Right lung (tissue), 5 donors: Measurements from ENCODE around the gene COMTD1. TPM values are rescaled to one million over a fixed set of nuclear protein-coding genes. Genes with fewer than 3 reads are reported as not detected.

Source experiments
- DNase-seq, 2 donors: peaks; one replicate each; pipeline ENCODE4 v3.0.0-alpha.2; 2013
- polyA plus RNA-seq, 5 donors: library from polyadenylated mRNA; unstranded; fragments of 120-200 nt; gene quantifications; one replicate each; pipeline versions ENCODE4 v1.2.1 to v1.2.3, GENCODE V29; 2013; ENCODE audit warnings: inconsistent platforms in 1 of 5, low replicate concordance in 1 of 5; ENCODE audit not compliant: insufficient read length in 5 of 5, insufficient read depth in 1 of 5

The COMTD1 gene
- polyA plus RNA-seq, 5 donors: 2.2 to 5.7 (median 4.3) TPM

DNA sequence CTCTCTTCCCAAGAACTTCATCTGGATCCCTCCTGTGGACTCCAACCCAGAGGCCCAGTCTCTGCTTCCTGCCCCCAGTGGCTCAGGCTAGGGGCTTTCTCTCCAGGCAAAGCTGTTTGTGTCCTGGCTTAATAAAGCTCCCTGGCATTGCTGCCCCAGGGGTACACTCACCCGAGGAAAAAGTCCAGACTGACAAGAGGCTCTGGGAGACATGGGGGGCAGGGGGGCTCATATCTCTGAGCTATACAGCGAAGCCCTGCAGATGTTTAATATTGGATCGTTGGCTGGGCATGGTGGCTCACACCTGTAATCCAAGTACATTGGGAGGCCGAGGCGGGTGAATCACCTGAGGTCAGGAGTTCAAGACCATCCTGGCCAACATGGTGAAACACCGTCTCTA lies 10.7 kb upstream of the COMTD1 start:
- DNase-seq: no peak

- DNase-seq: no peak
Measured at GRCh38 chr10:75245354-75246250, 9.8 kb upstream of the COMTD1 start.

DNA sequence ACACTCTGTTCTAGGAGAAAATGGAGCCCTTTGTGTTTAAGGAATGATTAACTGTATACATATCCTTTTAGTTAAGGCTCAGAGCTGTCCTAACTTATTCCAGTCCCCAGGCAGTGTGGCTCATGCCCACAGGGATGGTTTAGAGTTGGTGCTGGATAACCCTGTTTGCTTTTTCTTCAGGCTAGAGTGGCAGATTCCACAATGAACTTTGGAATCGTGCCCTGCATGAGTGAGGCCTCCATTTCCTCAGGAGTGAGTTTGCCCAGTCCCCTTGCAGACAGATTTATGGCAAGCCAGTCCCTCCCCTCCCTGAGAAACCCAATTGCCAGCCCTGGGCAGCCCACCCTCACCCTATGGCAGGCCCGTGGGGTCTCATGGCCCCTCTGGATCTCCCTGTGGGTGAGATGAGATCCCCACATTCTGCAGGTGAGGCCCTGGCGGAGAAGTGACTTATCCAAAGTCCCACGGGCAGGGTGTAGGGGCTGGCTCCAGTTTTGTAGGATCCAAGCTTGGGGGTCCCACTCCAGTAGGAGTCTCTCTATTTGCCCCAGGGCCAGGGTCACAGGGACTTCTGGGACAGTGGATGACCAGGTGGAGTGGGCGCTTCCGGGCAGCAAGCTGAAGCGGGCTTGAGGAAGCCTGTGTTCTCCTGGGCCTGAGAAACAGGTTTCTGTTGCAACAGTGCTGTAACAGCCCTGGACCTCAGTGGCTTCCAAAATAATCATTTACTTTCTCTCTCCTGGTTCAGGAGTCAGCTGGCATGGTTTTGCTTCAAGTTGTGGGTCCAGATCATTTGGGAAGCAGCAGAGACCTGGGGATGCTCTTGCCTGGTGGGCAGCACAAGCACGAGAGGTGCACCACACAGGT lies 9.0 kb upstream of the COMTD1 start:
- no peak for DNase-seq

- no peak for DNase-seq
Measured at GRCh38 chr10:75243426-75243825, 7.7 kb upstream of the COMTD1 start.

DNA sequence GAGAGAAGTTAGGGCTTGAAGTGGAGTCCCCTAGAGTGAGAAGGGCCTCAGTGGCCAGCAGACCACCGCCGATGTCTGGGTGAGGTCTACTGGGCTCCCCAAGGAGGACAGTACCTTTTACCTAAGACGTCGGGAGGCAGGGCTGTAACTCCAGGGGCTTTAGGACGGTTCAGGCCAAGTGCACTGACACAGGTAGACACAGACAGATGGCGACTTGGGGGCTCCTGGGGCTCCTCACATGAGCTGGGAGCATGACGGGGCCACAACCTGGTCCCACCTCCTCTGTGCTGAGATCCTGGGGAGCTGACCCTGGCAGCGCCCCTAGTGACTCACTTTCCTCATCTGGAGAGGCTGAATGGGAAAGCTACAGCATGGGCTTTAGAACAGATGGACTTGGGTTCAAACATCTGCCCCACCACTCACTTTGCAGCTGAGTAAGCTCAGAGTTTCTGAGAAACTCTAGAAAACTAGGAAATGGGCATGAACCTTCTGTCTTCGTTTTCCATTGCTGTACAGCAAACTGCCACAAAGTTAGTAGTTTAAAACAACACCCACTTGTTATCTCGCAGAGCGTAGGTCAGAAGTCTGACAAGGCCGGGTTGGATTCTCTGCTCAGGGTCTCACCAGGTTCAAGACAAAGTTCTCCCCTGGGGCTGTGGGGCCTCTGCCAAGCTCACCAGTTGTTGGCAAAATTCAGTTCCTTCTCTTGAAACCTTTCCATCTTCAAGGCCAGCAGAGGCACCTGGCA lies 4.7 kb upstream of the COMTD1 start:
- no peak for DNase-seq

- DNase-seq: no peak
Measured at GRCh38 chr10:75239096-75239790, 3.5 kb upstream of the COMTD1 start.

DNA sequence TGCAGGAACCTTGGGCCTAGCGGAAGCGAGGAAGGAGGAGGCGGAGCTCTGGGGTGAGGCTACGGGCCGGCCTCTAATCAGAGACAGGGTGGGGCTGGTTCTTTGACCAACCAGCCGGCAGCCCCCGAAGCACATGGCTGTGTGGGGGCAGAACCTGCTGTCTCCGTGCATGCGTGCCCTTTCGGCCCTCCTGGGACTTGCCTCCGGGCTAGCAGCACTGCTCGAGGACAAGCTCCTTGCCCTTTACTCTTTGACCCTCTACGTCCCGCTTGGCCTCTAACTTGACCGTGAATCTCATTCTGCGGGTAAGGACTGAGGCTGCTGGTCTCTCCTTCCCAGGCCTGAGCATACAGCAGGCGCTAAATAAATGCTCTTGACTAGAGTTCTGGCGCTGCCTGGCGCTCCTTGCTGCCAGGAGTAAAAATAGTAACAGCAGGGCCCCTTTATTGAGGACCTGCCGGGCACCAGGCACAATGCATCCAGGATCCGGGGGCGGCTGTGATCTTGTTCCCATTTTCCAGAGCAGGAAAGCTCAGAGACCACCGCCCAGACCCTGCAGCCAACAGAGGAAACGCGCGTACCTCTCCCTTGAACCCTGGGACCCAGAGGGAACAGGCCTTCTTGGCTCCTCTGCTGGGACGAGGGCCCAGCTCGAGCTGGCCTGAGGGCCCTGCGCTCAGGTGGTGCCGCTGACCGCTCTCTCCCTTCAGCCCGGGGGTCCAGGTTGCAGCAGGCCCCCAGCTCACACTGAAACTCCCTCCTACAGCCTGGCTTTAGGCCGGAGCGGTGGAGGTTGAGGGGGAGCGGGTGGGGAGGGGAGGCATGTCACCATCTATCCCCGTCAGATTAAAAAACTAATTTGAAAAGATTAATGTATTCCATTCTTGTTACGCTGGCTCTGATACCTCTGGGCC lies 2.7 kb upstream of the COMTD1 start:
- no peak for DNase-seq

DNA sequence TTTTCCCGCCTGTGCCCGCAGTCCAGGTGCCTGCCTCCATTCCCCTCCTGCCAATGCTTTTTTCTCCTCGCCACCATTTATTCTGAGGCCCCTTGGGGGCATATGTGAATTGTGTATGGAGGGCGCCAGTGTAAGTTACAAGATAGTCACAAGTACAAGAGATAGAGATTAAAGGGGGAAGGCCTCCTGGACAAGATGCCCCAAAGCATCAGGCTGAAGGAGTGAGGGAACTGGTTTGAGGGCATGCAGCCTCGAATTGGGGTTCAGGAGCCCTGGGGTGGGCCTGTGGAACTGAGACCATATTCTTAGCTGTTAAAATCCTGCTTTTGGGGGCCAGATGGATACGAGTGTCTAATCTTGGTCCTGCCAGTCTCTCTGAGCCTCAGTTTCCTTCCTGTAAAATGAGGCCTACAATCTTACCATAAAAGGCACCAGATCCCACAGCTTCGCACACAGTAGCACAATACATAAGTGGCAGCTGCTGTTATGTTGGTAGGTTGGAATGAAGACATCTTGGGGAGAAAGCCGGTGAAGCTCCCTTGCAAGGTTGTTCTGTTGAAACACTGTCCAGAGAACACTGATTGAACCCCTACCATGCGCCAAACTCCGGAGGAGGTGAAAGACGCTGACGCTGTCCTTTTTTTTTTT lies 545 bp upstream of the COMTD1 start:
- DNase-seq: no peak

DNA sequence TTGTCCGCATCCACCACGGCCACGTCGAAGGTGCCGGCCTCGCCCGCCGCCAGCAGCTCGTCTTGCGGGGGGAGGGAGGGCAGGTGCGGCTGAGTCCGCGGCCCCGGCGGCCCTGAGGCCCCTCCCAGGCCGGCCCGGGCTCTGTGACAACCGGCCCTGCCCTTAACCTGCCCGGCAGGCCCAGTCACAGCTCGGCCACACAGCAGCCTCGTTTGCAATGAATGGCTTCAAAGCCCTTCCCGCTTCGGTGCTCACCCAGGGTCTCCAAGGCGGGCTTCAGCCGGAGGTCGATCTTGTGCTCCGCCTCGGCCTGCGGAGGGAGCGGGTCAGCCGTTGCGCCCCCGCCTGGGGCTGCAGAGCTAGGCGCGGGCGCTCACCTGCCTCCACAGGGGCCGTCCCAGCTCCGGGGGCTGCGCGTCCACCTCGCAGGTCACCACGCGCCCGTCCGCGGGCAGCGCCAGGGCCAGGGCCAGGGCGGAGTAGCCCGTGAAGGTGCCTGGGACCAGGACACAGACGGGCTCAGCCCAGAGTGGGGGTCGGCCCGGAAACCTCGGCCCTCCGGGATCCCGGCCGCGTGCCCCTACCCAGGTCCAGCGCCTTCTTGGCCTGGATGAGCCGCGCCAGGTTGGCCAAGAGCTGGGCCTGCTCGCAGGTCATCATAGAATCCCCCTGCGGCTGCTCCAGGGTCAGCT lies 928 bp downstream of the COMTD1 start:
- no peak for DNase-seq

GRCh38 chr10:75234017-75234682 lies 1.6 kb downstream of the COMTD1 start:
- peak; percentile 73 to 76 for DNase-seq

DNA sequence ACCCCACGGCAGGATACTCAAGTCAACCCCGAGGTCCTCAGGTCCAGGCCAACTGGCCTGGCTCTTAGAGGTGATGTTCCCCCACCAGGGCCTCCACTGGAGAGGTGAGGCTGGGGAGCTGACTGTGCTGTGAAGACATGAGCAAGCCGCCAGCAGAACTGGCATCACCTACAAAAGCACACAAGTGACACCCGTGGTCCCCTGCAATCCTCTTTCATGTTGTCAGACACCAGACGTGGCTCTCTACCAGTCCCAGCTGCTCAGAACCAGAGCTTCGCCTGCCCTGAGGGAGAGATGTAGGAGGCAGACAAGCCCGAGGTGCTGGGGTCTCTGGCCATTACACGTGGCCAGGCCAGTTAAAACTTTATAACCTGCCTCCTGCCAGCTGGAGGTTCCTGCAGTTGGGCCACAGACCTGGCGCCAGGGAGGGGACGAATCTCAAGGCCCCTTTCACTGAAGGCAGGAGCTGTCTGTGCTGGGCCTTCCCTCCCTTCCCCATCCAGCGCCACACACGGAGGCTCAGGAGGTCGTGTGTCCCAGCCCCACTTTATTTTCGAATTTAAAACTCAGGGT lies 2.2 kb downstream of the COMTD1 start:
- DNase-seq: no peak

GRCh38 chr10:75231672-75232581 lies 3.8 kb downstream of the COMTD1 start:
- DNase-seq: no peak

DNA sequence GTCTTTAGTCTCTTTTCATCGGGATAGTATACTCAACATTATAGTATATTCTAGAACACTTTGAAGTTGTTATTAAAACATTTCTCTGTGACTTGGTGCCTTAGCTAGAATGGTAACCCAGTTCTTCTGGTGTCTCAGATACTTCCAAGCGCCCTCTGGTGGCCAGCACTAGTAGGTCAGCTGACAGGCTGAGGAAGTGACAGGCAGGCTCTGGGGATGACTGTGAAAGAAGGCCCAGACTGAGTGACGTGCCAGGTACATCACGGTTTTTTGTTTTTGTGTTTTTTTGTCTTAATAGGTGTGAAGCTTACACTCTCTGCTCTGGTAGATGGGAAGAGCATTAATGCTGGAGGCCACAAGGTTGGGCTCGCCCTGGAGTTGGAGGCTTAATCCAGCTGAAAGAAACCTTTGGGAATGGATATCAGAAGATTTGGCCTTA lies 5.1 kb downstream of the COMTD1 start:
- DNase-seq: peak in 1 of 2 donors; percentile 78

DNA sequence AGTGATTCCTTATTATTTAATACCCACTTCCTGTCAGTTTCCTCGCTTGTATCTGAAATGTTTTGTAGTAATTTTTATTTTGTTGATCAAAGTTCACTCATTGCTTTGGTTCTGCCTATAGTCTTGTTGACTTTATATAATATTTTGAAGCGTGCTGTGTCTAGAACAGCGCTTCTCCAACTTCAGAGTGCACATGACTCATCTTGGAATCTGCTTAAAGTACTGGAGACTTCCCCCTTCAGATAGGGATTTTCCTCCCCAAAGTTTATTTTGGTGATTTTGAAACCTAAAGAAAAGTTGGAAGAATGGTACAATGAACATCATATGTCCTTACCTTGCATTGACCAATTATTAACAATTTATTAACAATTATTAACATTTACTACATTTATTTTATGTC lies 5.8 kb downstream of the COMTD1 start:
- DNase-seq: no peak

DNA sequence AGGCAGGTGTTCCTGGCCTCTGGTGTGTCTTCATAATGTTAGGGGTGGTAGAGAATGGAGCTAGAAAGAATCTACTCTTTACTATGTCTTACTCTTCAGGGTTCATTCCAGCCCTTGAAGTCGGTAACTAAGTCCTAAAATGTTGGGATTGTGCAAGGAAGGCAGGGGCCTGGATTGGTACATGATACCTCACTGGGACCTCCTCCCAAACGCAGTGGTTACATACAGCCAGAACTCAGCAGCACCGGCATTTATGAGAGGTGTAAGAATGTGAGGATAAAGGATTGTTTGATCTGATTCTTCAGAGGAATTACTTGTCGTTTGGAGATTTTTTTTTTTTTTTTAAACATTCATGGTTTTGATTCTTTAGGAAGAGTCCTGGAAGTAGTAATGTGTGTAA lies 6.9 kb downstream of the COMTD1 start:
- DNase-seq: no peak

DNA sequence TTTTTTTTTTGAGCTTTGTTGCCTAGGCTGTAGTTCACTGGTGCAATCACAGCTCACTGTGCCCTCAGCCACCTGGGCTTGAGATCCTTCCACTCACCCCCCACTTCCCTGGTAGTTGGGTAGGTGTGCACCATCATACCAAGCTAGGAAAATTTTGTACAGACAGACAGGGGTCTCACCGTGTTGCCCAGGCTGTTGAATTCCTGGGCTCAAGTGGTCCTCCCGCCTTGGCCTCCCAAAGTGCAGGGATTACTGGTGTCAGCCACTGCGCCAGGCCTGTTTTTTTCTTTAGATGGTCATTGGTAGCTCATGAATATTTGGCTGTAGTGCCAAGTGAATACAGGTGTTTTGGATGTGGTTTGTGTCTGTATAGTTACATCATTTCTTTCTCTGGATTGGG lies 7.5 kb downstream of the COMTD1 start:
- DNase-seq: no peak

- no peak for DNase-seq
Measured at GRCh38 chr10:75226656-75227055, 9.1 kb downstream of the COMTD1 start.
